ENCODE data around the gene NUDT12.

- TF ChIP-seq TEAD4 (IDR thresholded peaks at IDR 0.05), result no peak
- no peak for TF ChIP-seq MAX (IDR thresholded peaks at IDR 0.05)
- no peak for TF ChIP-seq EP300 (IDR thresholded peaks at IDR 0.05; ENCODE audit: borderline replicate concordance)
- no peak for TF ChIP-seq EGR1 (IDR thresholded peaks at IDR 0.05)
- no peak for TF ChIP-seq YY1 (IDR thresholded peaks at IDR 0.05; ENCODE audit: low read depth)
- TF ChIP-seq REST (IDR thresholded peaks at IDR 0.05; ENCODE audit: low read depth), result no peak
- TF ChIP-seq CEBPB (IDR thresholded peaks at IDR 0.05), result no peak
- TF ChIP-seq NFIC (IDR thresholded peaks at IDR 0.05), result no peak
- no peak for TF ChIP-seq TAF1 (IDR thresholded peaks at IDR 0.05; ENCODE audit: low read depth)
- TF ChIP-seq RAD21 (IDR thresholded peaks at IDR 0.05; ENCODE audit: low read depth), result no peak
- TF ChIP-seq ZBTB7A (IDR thresholded peaks at IDR 0.05; ENCODE audit: low read depth), result no peak
- TF ChIP-seq USF1 (IDR thresholded peaks at IDR 0.05), result no peak
- TF ChIP-seq CREB1 (IDR thresholded peaks at IDR 0.05; ENCODE audit: low read depth), result no peak
Measured at GRCh38 chr5:103602438-103602837, 39.8 kb upstream of the NUDT12 start.

All from Ishikawa (cell line).